B cell (primary cell): ENCODE data around the gene ZNF652.

Experiments used
- CTCF ChIP-seq: fragments of 200-600 bp; IDR thresholded peaks from one replicate; pipeline ENCODE4 v1.8.0; 2022; ENCODE audit warnings: antibody characterized with exemption, mild to moderate bottlenecking
- EZH2 ChIP-seq: IDR thresholded peaks from 2 replicates; pipeline ENCODE4 v1.6.1; 2012; ENCODE audit warnings: borderline replicate concordance, low read depth, mild to moderate bottlenecking, moderate library complexity, low read length; ENCODE audit not compliant: insufficient read depth, poor library complexity, severe bottlenecking

DNA sequence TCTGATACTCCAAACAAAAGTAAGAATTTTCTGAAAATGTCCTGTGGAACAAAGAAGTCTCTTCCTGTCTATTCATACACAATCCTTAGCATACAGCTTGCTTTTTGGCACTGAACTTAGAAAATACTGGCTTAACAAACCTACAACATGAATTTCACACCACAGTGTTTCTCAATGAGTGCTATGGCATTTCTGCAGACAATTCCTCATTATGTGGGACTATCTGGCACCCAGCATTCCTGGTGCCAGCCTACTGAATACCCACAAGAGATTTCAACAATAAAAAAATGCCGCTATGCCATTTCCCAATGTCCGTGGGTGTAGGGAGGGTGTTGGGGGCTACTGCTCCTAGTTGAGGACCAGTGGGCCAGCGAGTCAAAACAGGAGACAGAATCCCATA, 62.1 kb downstream of the ZNF652 start:
- TF ChIP-seq CTCF = no peak
- TF ChIP-seq EZH2 = no peak
